ENCODE data around the gene SKIDA1.

Gene SKIDA1

GRCh38 chr10:21487416-21488180 is 37.9 kb downstream of the SKIDA1 start:
- DNase-seq (ENCODE audit: low read depth in 2 of 2) = no peak

- no peak for DNase-seq (ENCODE audit: low read depth in 2 of 2)
Observed at GRCh38 chr10:21482821-21483220, 42.7 kb downstream of the SKIDA1 start.

- DNase-seq (ENCODE audit: low read depth in 2 of 2) = no peak
Observed at GRCh38 chr10:21481407-21481806, 44.1 kb downstream of the SKIDA1 start.

GRCh38 chr10:21479570-21480315 is 45.7 kb downstream of the SKIDA1 start:
- DNase-seq (ENCODE audit: low read depth in 2 of 2) = no peak

- no peak for DNase-seq (ENCODE audit: low read depth in 2 of 2)
Observed at GRCh38 chr10:21475393-21475792, 50.1 kb downstream of the SKIDA1 start.

- no peak for DNase-seq (ENCODE audit: low read depth in 2 of 2)
Observed at GRCh38 chr10:21473541-21473940, 51.9 kb downstream of the SKIDA1 start.

GRCh38 chr10:21473135-21473534 is 52.3 kb downstream of the SKIDA1 start:
- DNase-seq (ENCODE audit: low read depth in 2 of 2) = no peak

GRCh38 chr10:21468086-21468485 is 57.4 kb downstream of the SKIDA1 start:
- DNase-seq (ENCODE audit: low read depth in 2 of 2) = no peak

- no peak for DNase-seq (ENCODE audit: low read depth in 2 of 2)
Observed at GRCh38 chr10:21467633-21468032, 57.8 kb downstream of the SKIDA1 start.

- DNase-seq (ENCODE audit: low read depth in 2 of 2) = no peak
Observed at GRCh38 chr10:21464134-21464533, 61.3 kb downstream of the SKIDA1 start.
